ENCODE results near the gene SDF2. TPM values are rescaled to one million over a fixed set of nuclear protein-coding genes. Genes with fewer than 3 reads are reported as not detected.

SDF2 gene
- 59.8 and 68.8 TPM in 2 replicates for total RNA-seq

GRCh38 chr17:28661635-28662526 is at the start of gene SDF2, which contains the start of gene SUPT6H:
Gene SDF2 (minus strand): TSS chr17:28661906. CDS start chr17:28661876, 30 bp downstream.
Gene SUPT6H (plus strand): TSS chr17:28662205. CDS start chr17:28673402, 11,197 bp downstream.

GRCh38 chr17:28644787-28645575 is 16.7 kb downstream of the SDF2 start, which contains the start of gene BLTP2:
Gene BLTP2 (minus strand): TSS chr17:28645158. CDS start chr17:28645056, 102 bp downstream.

GRCh38 chr17:28613931-28614381 is 47.8 kb downstream of the SDF2 start, which contains the start of gene RSKR:
Gene RSKR (minus strand): TSS chr17:28614185. CDS start chr17:28614161, 24 bp downstream.

GRCh38 chr17:28598799-28599310 is 62.9 kb downstream of the SDF2 start, which contains the start of gene SPAG5:
Gene SPAG5 (minus strand): TSS chr17:28599025. CDS start chr17:28598946, 79 bp downstream.

Other genes with a start within 250 kb of the SDF2 start
- gene SLC13A2, start 188.3 kb downstream of the SDF2 start, total RNA-seq: not detected in 2 replicates
- gene FOXN1, start 155.6 kb downstream of the SDF2 start, total RNA-seq: not detected in 2 replicates
- 24.0 and 48.5 TPM in 2 replicates for gene UNC119, start 109.3 kb downstream of the SDF2 start, total RNA-seq
- gene PIGS, start 90.4 kb downstream of the SDF2 start, total RNA-seq: 68.5 and 114 TPM in 2 replicates
- 130 and 212 TPM in 2 replicates for gene ALDOC, start 85.0 kb downstream of the SDF2 start, total RNA-seq
- gene SPAG5, start 62.9 kb downstream of the SDF2 start, total RNA-seq: 19.0 and 26.4 TPM in 2 replicates
- gene RSKR, start 47.7 kb downstream of the SDF2 start, total RNA-seq: 0.91 and 3.7 TPM in 2 replicates
- gene BLTP2, start 16.7 kb downstream of the SDF2 start, total RNA-seq: 79.1 and 90.8 TPM in 2 replicates
- 30.6 and 50.3 TPM in 2 replicates for gene SUPT6H, start 299 bp upstream of the SDF2 start, total RNA-seq
- 0.39 and 3.8 TPM in 2 replicates for gene PROCA1, start 50.0 kb upstream of the SDF2 start, total RNA-seq
- gene RAB34, start 56.0 kb upstream of the SDF2 start, total RNA-seq: 348 and 466 TPM in 2 replicates
- 866 and 1,222 TPM in 2 replicates for gene RPL23A, start 58.1 kb upstream of the SDF2 start, total RNA-seq
- 0.96 and 18.4 TPM in 2 replicates for gene TLCD1, start 64.3 kb upstream of the SDF2 start, total RNA-seq
- 1.6 and 2.4 TPM in 2 replicates for gene NEK8, start 66.9 kb upstream of the SDF2 start, total RNA-seq
- 23.6 and 39.0 TPM in 2 replicates for gene TRAF4, start 82.1 kb upstream of the SDF2 start, total RNA-seq
- gene FAM222B, start 180.9 kb upstream of the SDF2 start, total RNA-seq: 8.9 and 12.0 TPM in 2 replicates
- 48.5 and 56.0 TPM in 2 replicates for gene ERAL1, start 193.1 kb upstream of the SDF2 start, total RNA-seq
- 56.8 and 60.4 TPM in 2 replicates for gene FLOT2, start 235.8 kb upstream of the SDF2 start, total RNA-seq
- gene DHRS13, start 241.2 kb upstream of the SDF2 start, total RNA-seq: 4.7 and 14.2 TPM in 2 replicates

All from epithelial cell of alveolus of lung (primary cell).